Activated naive CD8-positive, alpha-beta T cell (primary cell): Measurements from ENCODE around the gene SLCO6A1.
"Not testable (repeated sequence)": the region's sequence is repeated elsewhere in the genome, so short reads cannot be mapped to it uniquely, and the experiment has no call there.

Source experiments
- H3K27ac Mint-ChIP-seq: one replicate; pipeline ENCODE4 v1.8.0; 2021; ENCODE audit warnings: mixed read lengths
- H3K27me3 Mint-ChIP-seq: one replicate; pipeline ENCODE4 v1.8.0; 2021; ENCODE audit warnings: mixed read lengths
- H3K36me3 Mint-ChIP-seq: one replicate; pipeline ENCODE4 v1.8.0; 2021; ENCODE audit warnings: mixed read lengths
- H3K4me1 Mint-ChIP-seq: one replicate; pipeline ENCODE4 v1.8.0; 2021; ENCODE audit warnings: low read depth, mixed read lengths
- H3K4me3 Mint-ChIP-seq: one replicate; pipeline ENCODE4 v1.8.0; 2021; ENCODE audit warnings: mild to moderate bottlenecking, mixed read lengths
- H3K9me3 Mint-ChIP-seq: one replicate; pipeline ENCODE4 v1.8.0; 2021; ENCODE audit warnings: low read depth, mixed read lengths

The SLCO6A1 gene

GRCh38 chr5:102523541-102524175, 24.9 kb upstream of the SLCO6A1 start:
- Mint-ChIP-seq H3K27me3 (peaks cover 2% of the 10 kb centered on the region), H3K27ac (no peak overlapping the region), H3K4me1 (no peaks in the 10 kb centered on the region), H3K4me3 (no peak overlapping the region), H3K36me3 (no peaks in the 10 kb centered on the region), H3K9me3 (peaks cover 8% of the 10 kb centered on the region)

- Mint-ChIP-seq H3K4me3 (no peak overlapping the region), H3K4me1 (no peaks in the 10 kb centered on the region), H3K27ac (no peak overlapping the region), H3K9me3 (no peaks in the 10 kb centered on the region), H3K27me3 (peaks cover 3% of the 10 kb centered on the region), H3K36me3 (no peaks in the 10 kb centered on the region)
Observed at GRCh38 chr5:102511666-102512065, 12.9 kb upstream of the SLCO6A1 start.

- not testable (repeated sequence) for H3K27ac Mint-ChIP-seq, H3K36me3 Mint-ChIP-seq, H3K27me3 Mint-ChIP-seq, H3K9me3 Mint-ChIP-seq, H3K4me1 Mint-ChIP-seq, H3K4me3 Mint-ChIP-seq
Observed at GRCh38 chr5:102491261-102491914, 7.4 kb downstream of the SLCO6A1 start.

GRCh38 chr5:102483736-102484135, 15.1 kb downstream of the SLCO6A1 start:
- peaks cover 2% of the 10 kb centered on the region for H3K27me3 Mint-ChIP-seq
- H3K36me3 Mint-ChIP-seq: no peaks in the 10 kb centered on the region
- H3K9me3 Mint-ChIP-seq: no peaks in the 10 kb centered on the region
- no peak overlapping the region for H3K27ac Mint-ChIP-seq
- no peak overlapping the region for H3K4me3 Mint-ChIP-seq
- H3K4me1 Mint-ChIP-seq: no peaks in the 10 kb centered on the region

- H3K27me3 Mint-ChIP-seq: peaks cover 2% of the 10 kb centered on the region
- H3K9me3 Mint-ChIP-seq: no peaks in the 10 kb centered on the region
- no peak overlapping the region for H3K4me3 Mint-ChIP-seq
- H3K27ac Mint-ChIP-seq: no peak overlapping the region
- H3K4me1 Mint-ChIP-seq: no peaks in the 10 kb centered on the region
- no peaks in the 10 kb centered on the region for H3K36me3 Mint-ChIP-seq
Observed at GRCh38 chr5:102481054-102481715, 17.6 kb downstream of the SLCO6A1 start.

GRCh38 chr5:102453716-102454115, 45.1 kb downstream of the SLCO6A1 start:
- Mint-ChIP-seq H3K9me3 (peaks cover 4% of the 10 kb centered on the region), H3K27ac (no peak overlapping the region), H3K27me3 (peaks cover 1% of the 10 kb centered on the region), H3K4me1 (no peaks in the 10 kb centered on the region), H3K36me3 (no peaks in the 10 kb centered on the region), H3K4me3 (no peak overlapping the region)

GRCh38 chr5:102451082-102451481, 47.7 kb downstream of the SLCO6A1 start:
- Mint-ChIP-seq H3K9me3 (peaks cover 5% of the 10 kb centered on the region), H3K27me3 (peaks cover 1% of the 10 kb centered on the region), H3K27ac (no peak overlapping the region), H3K4me3 (no peak overlapping the region), H3K36me3 (no peaks in the 10 kb centered on the region), H3K4me1 (no peaks in the 10 kb centered on the region)

- Mint-ChIP-seq H3K27me3 (peaks cover 1% of the 10 kb centered on the region), H3K27ac (no peak overlapping the region), H3K9me3 (peaks cover 5% of the 10 kb centered on the region), H3K4me3 (no peak overlapping the region), H3K4me1 (no peaks in the 10 kb centered on the region), H3K36me3 (no peaks in the 10 kb centered on the region)
Observed at GRCh38 chr5:102450313-102450990, 48.3 kb downstream of the SLCO6A1 start.

GRCh38 chr5:102433473-102433872, 65.3 kb downstream of the SLCO6A1 start:
- H3K27ac Mint-ChIP-seq: no peak overlapping the region
- no peaks in the 10 kb centered on the region for H3K36me3 Mint-ChIP-seq
- peaks cover 8% of the 10 kb centered on the region for H3K9me3 Mint-ChIP-seq
- H3K27me3 Mint-ChIP-seq: no peaks in the 10 kb centered on the region
- no peak overlapping the region for H3K4me3 Mint-ChIP-seq
- no peaks in the 10 kb centered on the region for H3K4me1 Mint-ChIP-seq

- Mint-ChIP-seq H3K27ac (no peak overlapping the region), H3K4me3 (no peak overlapping the region), H3K36me3 (no peaks in the 10 kb centered on the region), H3K27me3 (no peaks in the 10 kb centered on the region), H3K9me3 (peaks cover 5% of the 10 kb centered on the region), H3K4me1 (no peaks in the 10 kb centered on the region)
Observed at GRCh38 chr5:102421647-102422046, 77.2 kb downstream of the SLCO6A1 start.

GRCh38 chr5:102418531-102418930, 80.3 kb downstream of the SLCO6A1 start:
- H3K9me3 Mint-ChIP-seq: peaks cover 5% of the 10 kb centered on the region
- H3K27ac Mint-ChIP-seq: no peak overlapping the region
- no peaks in the 10 kb centered on the region for H3K4me1 Mint-ChIP-seq
- no peak overlapping the region for H3K4me3 Mint-ChIP-seq
- no peaks in the 10 kb centered on the region for H3K36me3 Mint-ChIP-seq
- H3K27me3 Mint-ChIP-seq: no peaks in the 10 kb centered on the region

GRCh38 chr5:102414448-102414847, 84.4 kb downstream of the SLCO6A1 start:
- H3K4me3 Mint-ChIP-seq: no peak overlapping the region

GRCh38 chr5:102388235-102388634, 110.6 kb downstream of the SLCO6A1 start:
- Mint-ChIP-seq H3K36me3 (no peaks in the 10 kb centered on the region), H3K4me3 (no peak overlapping the region), H3K27me3 (peaks cover 2% of the 10 kb centered on the region), H3K27ac (no peak overlapping the region), H3K9me3 (peaks cover 16% of the 10 kb centered on the region), H3K4me1 (no peaks in the 10 kb centered on the region)

More at GRCh38 chr5:102414448-102414847, 84.4 kb downstream of the SLCO6A1 start:
- no peak overlapping the region for H3K27ac Mint-ChIP-seq
- no peaks in the 10 kb centered on the region for H3K27me3 Mint-ChIP-seq
- peaks cover 3% of the 10 kb centered on the region for H3K9me3 Mint-ChIP-seq
- no peaks in the 10 kb centered on the region for H3K36me3 Mint-ChIP-seq
- H3K4me1 Mint-ChIP-seq: no peaks in the 10 kb centered on the region

GRCh38 chr5:102385365-102385764, 113.4 kb downstream of the SLCO6A1 start:
- H3K9me3 Mint-ChIP-seq: peaks cover 16% of the 10 kb centered on the region
- H3K4me3 Mint-ChIP-seq: no peak overlapping the region
- no peaks in the 10 kb centered on the region for H3K4me1 Mint-ChIP-seq
- no peaks in the 10 kb centered on the region for H3K36me3 Mint-ChIP-seq
- no peak overlapping the region for H3K27ac Mint-ChIP-seq
- peaks cover 2% of the 10 kb centered on the region for H3K27me3 Mint-ChIP-seq

GRCh38 chr5:102380174-102380573, 118.6 kb downstream of the SLCO6A1 start:
- Mint-ChIP-seq H3K27ac (no peak overlapping the region), H3K4me3 (no peak overlapping the region), H3K36me3 (no peaks in the 10 kb centered on the region), H3K4me1 (no peaks in the 10 kb centered on the region), H3K9me3 (peaks cover 13% of the 10 kb centered on the region), H3K27me3 (no peaks in the 10 kb centered on the region)
